ENCODE results near the gene AMBP.

Gene AMBP

GRCh38 chr9:114119242-114120191, 41.4 kb upstream of the AMBP start:
- Histone ChIP-seq H3K4me2 (ENCODE audit: low read length) (no peak overlapping the region), H3K9ac (ENCODE audit: low read length) (no peak overlapping the region), H4K20me1 (ENCODE audit: insufficient read depth, low read length) (no peaks in the 10 kb centered on the region), H3K9me3 (ENCODE audit: low read length) (no peaks in the 10 kb centered on the region), H3K4me1 (ENCODE audit: insufficient read depth, low read length, severe bottlenecking) (no peaks in the 10 kb centered on the region), H3K36me3 (ENCODE audit: insufficient read depth, low read length) (no peaks in the 10 kb centered on the region), H3K9me2 (ENCODE audit: low read depth, low read length) (no peaks in the 10 kb centered on the region), H3K79me2 (ENCODE audit: insufficient read depth, low read length) (no peaks in the 10 kb centered on the region), H3K27ac (ENCODE audit: low read depth, low read length, poor library complexity, severe bottlenecking) (no peak overlapping the region), H3K27me3 (ENCODE audit: insufficient read depth, low read length) (no peaks in the 10 kb centered on the region), H3K4me3 (ENCODE audit: low read depth, low read length, poor library complexity, severe bottlenecking) (no peak overlapping the region), H2AFZ (ENCODE audit: low read length) (no peak overlapping the region), H3F3A (ENCODE audit: insufficient read depth, low read length) (no peaks in the 10 kb centered on the region)
- TF ChIP-seq CTCF (IDR thresholded peaks at IDR 0.05; ENCODE audit: low read length) (no peak), EZH2 (IDR thresholded peaks at IDR 0.05; ENCODE audit: borderline replicate concordance, low read length) (no peak)

GRCh38 chr9:114117996-114118830, 40.1 kb upstream of the AMBP start:
- H3K4me3 ChIP-seq (ENCODE audit: low read depth, low read length, poor library complexity, severe bottlenecking) = no peak overlapping the region
- H3K9me2 ChIP-seq (ENCODE audit: low read depth, low read length) = no peaks in the 10 kb centered on the region
- no peak overlapping the region for H2AFZ ChIP-seq (ENCODE audit: low read length)
- no peaks in the 10 kb centered on the region for H3K27me3 ChIP-seq (ENCODE audit: insufficient read depth, low read length)
- H4K20me1 ChIP-seq (ENCODE audit: insufficient read depth, low read length) = no peaks in the 10 kb centered on the region
- H3K27ac ChIP-seq (ENCODE audit: low read depth, low read length, poor library complexity, severe bottlenecking) = no peak overlapping the region
- H3K79me2 ChIP-seq (ENCODE audit: insufficient read depth, low read length) = no peaks in the 10 kb centered on the region
- H3K4me2 ChIP-seq (ENCODE audit: low read length) = no peak overlapping the region
- no peaks in the 10 kb centered on the region for H3K36me3 ChIP-seq (ENCODE audit: insufficient read depth, low read length)
- H3K9ac ChIP-seq (ENCODE audit: low read length) = no peak overlapping the region
- no peaks in the 10 kb centered on the region for H3K4me1 ChIP-seq (ENCODE audit: insufficient read depth, low read length, severe bottlenecking)
- no peak for TF ChIP-seq CTCF (IDR thresholded peaks at IDR 0.05; ENCODE audit: low read length)
- TF ChIP-seq EZH2 (IDR thresholded peaks at IDR 0.05; ENCODE audit: borderline replicate concordance, low read length) = no peak
- H3F3A ChIP-seq (ENCODE audit: insufficient read depth, low read length) = no peaks in the 10 kb centered on the region
- H3K9me3 ChIP-seq (ENCODE audit: low read length) = no peaks in the 10 kb centered on the region

GRCh38 chr9:114117614-114117995, 39.5 kb upstream of the AMBP start:
- Histone ChIP-seq H2AFZ (ENCODE audit: low read length) (no peak overlapping the region), H3K4me1 (ENCODE audit: insufficient read depth, low read length, severe bottlenecking) (no peaks in the 10 kb centered on the region), H3K9me2 (ENCODE audit: low read depth, low read length) (no peaks in the 10 kb centered on the region), H3K27ac (ENCODE audit: low read depth, low read length, poor library complexity, severe bottlenecking) (no peak overlapping the region), H3K79me2 (ENCODE audit: insufficient read depth, low read length) (no peaks in the 10 kb centered on the region), H3K4me2 (ENCODE audit: low read length) (no peak overlapping the region), H3K4me3 (ENCODE audit: low read depth, low read length, poor library complexity, severe bottlenecking) (no peak overlapping the region), H3F3A (ENCODE audit: insufficient read depth, low read length) (no peaks in the 10 kb centered on the region), H3K9me3 (ENCODE audit: low read length) (no peaks in the 10 kb centered on the region), H3K9ac (ENCODE audit: low read length) (no peak overlapping the region), H3K27me3 (ENCODE audit: insufficient read depth, low read length) (no peaks in the 10 kb centered on the region), H4K20me1 (ENCODE audit: insufficient read depth, low read length) (no peaks in the 10 kb centered on the region), H3K36me3 (ENCODE audit: insufficient read depth, low read length) (no peaks in the 10 kb centered on the region)
- TF ChIP-seq CTCF (IDR thresholded peaks at IDR 0.05; ENCODE audit: low read length) (no peak), EZH2 (IDR thresholded peaks at IDR 0.05; ENCODE audit: borderline replicate concordance, low read length) (no peak)
